SH-SY5Y (cell line): ENCODE measurements around the gene TNS3.

Source experiments
- GATA2 ChIP-seq: IDR thresholded peaks from 2 replicates; pipeline ENCODE4 v1.6.1; 2011; ENCODE audit warnings: mild to moderate bottlenecking, low read depth, low read length
- GATA3 ChIP-seq: IDR thresholded peaks from 2 replicates; pipeline ENCODE4 v1.6.1; 2011; ENCODE audit warnings: low read depth, mild to moderate bottlenecking, low read length, moderate library complexity

TNS3 gene

GRCh38 chr7:47510786-47511185, 71.1 kb downstream of the TNS3 start:
- no peak for TF ChIP-seq GATA3
- no peak for TF ChIP-seq GATA2

DNA sequence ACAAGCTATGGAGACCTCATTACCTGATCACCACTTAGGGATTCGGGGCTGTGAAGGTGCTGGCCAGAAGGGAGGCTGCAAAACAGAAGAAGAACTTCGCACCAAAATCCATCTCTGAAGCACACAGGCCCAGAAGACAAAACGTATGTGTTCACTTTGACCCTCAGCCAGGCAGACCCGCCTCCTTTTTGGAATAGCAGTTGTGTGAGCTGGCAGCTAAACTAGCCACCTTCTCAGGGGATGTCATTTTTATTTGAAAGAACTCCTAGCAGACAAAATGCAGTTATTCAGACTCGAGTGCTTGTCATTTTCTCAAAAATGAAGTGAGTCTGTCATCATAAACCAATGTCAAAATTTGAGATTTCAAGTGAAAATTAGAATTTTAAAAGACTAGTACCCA, 71.7 kb downstream of the TNS3 start:
- TF ChIP-seq GATA3 (no peak), GATA2 (no peak)

- TF ChIP-seq GATA2 (no peak), GATA3 (no peak)
Measured at GRCh38 chr7:47509571-47509970, 72.3 kb downstream of the TNS3 start.

- TF ChIP-seq GATA2 (no peak), GATA3 (no peak)
Measured at GRCh38 chr7:47508389-47509380, 73.2 kb downstream of the TNS3 start.

- no peak for TF ChIP-seq GATA3
- no peak for TF ChIP-seq GATA2
Measured at GRCh38 chr7:47507522-47507921, 74.4 kb downstream of the TNS3 start.

DNA sequence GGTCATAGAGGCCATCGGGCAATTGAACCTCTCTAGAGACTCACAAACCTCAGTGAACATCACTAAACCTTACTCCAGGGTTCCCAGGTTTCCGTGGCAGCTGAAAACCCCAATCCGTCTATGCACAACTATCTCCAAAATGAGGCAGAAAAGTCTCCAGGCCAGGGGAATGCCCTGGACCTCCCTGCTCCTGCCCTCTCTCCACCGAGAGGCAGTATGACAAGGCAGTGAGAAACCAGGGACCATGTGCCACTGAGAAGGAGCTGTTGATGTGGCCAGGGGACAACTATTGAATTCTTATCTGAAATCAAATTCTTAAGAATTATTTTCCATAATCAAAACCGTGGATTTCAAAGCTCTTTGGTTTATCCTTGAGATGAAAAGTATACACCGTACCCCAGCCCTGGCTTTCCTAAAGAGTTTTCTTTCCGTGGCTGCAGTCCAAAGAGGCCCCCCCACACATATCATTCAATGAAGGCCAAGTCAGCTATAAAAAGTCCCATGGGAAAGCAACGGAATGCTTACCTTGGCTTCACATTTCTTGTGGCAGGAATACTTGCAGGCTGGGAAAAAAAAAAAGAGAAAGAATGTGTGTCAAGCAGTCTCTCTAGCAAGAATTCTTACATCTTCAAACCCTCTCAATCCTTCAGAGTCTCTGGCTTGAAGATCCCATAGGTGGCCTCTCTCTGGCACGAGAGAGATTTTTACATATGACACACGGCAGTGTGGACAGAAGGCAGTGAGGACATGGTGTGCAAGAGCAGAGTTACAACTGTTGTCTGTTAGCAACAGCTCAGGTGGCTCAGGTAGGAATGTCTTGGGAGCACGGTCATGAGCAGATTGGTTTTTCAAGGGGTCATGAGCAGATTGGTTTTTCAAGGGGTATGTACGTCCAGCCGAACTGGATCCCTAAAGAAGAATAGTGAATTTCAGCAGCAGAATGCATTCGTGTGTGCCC, 75.2 kb downstream of the TNS3 start:
- TF ChIP-seq GATA2: no peak
- TF ChIP-seq GATA3: no peak

DNA sequence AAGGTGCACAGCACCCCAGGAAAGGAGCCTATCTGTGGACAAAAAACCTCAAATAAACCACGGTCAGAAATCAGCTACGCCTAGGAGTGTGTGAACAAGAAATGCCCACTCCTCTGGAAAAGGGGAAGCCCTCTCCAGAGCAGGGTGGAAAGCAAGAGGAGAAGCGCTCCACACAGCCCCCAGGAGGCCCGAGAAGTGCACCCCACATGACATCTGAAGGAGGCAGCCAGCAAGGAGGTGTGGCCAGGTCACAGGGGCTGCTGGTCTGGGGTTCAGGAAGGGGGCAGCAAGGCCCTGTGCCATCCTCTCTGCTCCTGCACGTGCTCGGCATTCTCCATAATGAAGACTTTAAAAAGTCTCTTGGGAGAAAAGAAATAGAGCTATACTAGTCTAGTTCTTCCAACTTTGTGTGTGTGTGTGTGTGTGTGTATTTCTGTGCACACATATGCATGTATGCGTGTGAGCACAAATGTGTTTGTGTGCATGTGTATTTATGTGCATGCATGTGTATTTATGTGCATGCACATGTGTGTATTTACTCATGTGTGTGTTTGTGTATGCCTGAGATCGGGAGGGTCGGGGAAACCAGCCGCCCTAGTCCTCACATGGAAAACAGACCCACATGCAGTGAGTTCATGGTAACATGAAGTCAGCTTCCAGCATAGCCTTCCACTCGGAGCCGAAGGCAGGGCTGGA, 76.5 kb downstream of the TNS3 start:
- no peak for TF ChIP-seq GATA2
- no peak for TF ChIP-seq GATA3

- TF ChIP-seq GATA2: no peak
- TF ChIP-seq GATA3: no peak
Measured at GRCh38 chr7:47504551-47505311, 77.2 kb downstream of the TNS3 start.

GRCh38 chr7:47503281-47503680, 78.6 kb downstream of the TNS3 start:
- no peak for TF ChIP-seq GATA3
- no peak for TF ChIP-seq GATA2

DNA sequence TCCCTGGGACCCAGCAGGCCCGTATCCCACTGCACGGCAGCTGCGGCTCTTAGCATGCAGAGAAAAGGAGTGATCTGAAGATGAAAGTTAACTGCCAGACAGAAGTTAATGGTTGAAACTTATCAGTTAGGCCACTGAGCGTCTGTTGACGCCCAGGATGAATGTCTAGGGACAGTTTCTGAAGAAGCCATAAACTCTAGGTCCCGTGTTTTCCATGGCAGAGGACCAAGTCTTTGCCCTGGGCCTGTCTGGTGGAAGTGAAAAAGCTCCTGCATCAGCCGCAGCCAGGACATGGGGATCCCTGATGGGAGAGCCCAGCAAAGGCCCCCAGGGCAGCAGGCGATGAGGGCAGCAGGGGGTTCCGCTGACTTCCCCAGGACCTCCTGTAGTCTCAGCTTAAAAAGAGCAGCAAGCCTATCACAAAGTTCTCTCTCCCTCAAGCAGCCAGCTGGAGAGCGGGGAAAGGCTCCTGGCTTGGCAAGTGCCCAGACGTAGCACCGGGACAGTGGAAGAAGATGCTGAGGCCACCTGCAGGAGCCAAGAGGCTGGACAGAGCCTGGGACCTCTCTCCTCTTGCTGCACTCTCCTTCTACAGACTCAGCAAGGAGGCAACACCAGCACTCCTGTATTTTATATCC, 79.6 kb downstream of the TNS3 start:
- TF ChIP-seq GATA2 (no peak), GATA3 (no peak)

- TF ChIP-seq GATA2 (no peak), GATA3 (no peak)
Measured at GRCh38 chr7:47501406-47501805, 80.5 kb downstream of the TNS3 start.

- TF ChIP-seq GATA2 (no peak), GATA3 (no peak)
Measured at GRCh38 chr7:47500103-47500563, 81.8 kb downstream of the TNS3 start.
